COLO829 (cell line): ENCODE measurements around the gene HMMR.
"Not testable (repeated sequence)": the region's sequence is repeated elsewhere in the genome, so short reads cannot be mapped to it uniquely, and the experiment has no call there.

Experiments used
- DNase-seq: peaks from one replicate; pipeline ENCODE4 v3.0.0; 2012; ENCODE audit warnings: low spot score

HMMR gene

GRCh38 chr5:163460562-163461171, at the start of gene HMMR:
Gene HMMR, plus strand, starts transcription at chr5:163460632. Its CDS starts 61 bp downstream, at chr5:163460693.
- DNase-seq, result no peak

GRCh38 chr5:163415673-163416072, 44.8 kb upstream of the HMMR start:
- DNase-seq, result not testable (repeated sequence)

GRCh38 chr5:163424836-163425235, 35.6 kb upstream of the HMMR start:
- DNase-seq, result no peak

GRCh38 chr5:163426128-163426527, 34.3 kb upstream of the HMMR start:
- DNase-seq, result not testable (repeated sequence)

- DNase-seq, result no peak
Measured at GRCh38 chr5:163432544-163432943, 27.9 kb upstream of the HMMR start.

- DNase-seq, result no peak
Measured at GRCh38 chr5:163433271-163433670, 27.2 kb upstream of the HMMR start.

- no peak for DNase-seq
Measured at GRCh38 chr5:163434401-163434866, 26.0 kb upstream of the HMMR start.

GRCh38 chr5:163436515-163436914, 23.9 kb upstream of the HMMR start:
- DNase-seq, result no peak

- no peak for DNase-seq
Measured at GRCh38 chr5:163437011-163437308, 23.5 kb upstream of the HMMR start.

GRCh38 chr5:163437309-163438182, 22.9 kb upstream of the HMMR start, which contains the start of gene CCNG1:
Gene CCNG1, plus strand, starts transcription at chr5:163437595. Its CDS starts 1,662 bp downstream, at chr5:163439257.
- peak; percentile 95 for DNase-seq

- DNase-seq, result peak; percentile 55
Measured at GRCh38 chr5:163439092-163439425, 21.4 kb upstream of the HMMR start.

GRCh38 chr5:163440954-163441353, 19.5 kb upstream of the HMMR start:
- no peak for DNase-seq

- DNase-seq, result no peak
Measured at GRCh38 chr5:163444526-163444925, 15.9 kb upstream of the HMMR start.

GRCh38 chr5:163445345-163445744, 15.1 kb upstream of the HMMR start:
- DNase-seq, result no peak

- DNase-seq, result no peak
Measured at GRCh38 chr5:163447191-163447590, 13.2 kb upstream of the HMMR start.

GRCh38 chr5:163447875-163448274, 12.6 kb upstream of the HMMR start:
- DNase-seq, result no peak

- no peak for DNase-seq
Measured at GRCh38 chr5:163448491-163448890, 11.9 kb upstream of the HMMR start.

GRCh38 chr5:163451489-163451888, 8.9 kb upstream of the HMMR start:
- no peak for DNase-seq

GRCh38 chr5:163453705-163454104, 6.7 kb upstream of the HMMR start:
- no peak for DNase-seq

- not testable (repeated sequence) for DNase-seq
Measured at GRCh38 chr5:163455406-163455805, 5.0 kb upstream of the HMMR start.

GRCh38 chr5:163456029-163456589, 4.3 kb upstream of the HMMR start:
- no peak for DNase-seq

- DNase-seq, result no peak
Measured at GRCh38 chr5:163456840-163457239, 3.6 kb upstream of the HMMR start.

GRCh38 chr5:163458778-163459385, 1.6 kb upstream of the HMMR start:
- no peak for DNase-seq
